Renal pelvis (tissue), 4 donors: ENCODE measurements around the gene TRPC4AP. TPM values are rescaled to one million over a fixed set of nuclear protein-coding genes. Genes with fewer than 3 reads are reported as not detected.
"Not testable (repeated sequence)": the region's sequence is repeated elsewhere in the genome, so short reads cannot be mapped to it uniquely, and the experiment has no call there.

Source experiments
- DNase-seq: peaks from one replicate; pipeline ENCODE4 v3.0.0-alpha.2; 2013
- polyA plus RNA-seq, 3 donors: library from polyadenylated mRNA; unstranded; fragments of 120-200 nt; gene quantifications; one replicate each; pipeline ENCODE4 v1.2.1, GENCODE V29; 2013; ENCODE audit not compliant: insufficient read length in 3 of 3

The TRPC4AP gene
- polyA plus RNA-seq, 3 donors, result 63.0 to 70.7 (median 70.1) TPM

DNA sequence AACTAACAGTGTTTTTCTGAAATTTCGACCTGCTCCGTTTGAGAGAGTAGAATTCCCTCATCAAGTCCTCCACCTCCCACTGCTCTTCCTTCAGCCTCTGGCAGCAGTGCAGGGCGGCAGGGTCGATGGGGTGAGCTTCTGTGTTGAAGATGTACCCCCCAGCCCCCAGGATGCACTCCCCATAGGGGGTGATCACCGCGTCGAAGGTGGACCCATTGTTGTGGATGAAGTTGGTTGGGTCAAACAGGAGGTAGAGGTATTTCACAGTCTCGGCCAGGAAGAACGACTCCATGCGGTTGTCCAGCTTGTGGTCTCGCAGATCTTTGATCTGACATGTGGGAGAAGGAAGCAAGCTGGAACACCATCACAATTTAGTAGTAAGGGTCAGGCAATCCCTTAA, 23.0 kb upstream of the TRPC4AP start:
- DNase-seq, result no peak

GRCh38 chr20:35112276-35112675, 19.7 kb upstream of the TRPC4AP start:
- not testable (repeated sequence) for DNase-seq

- no peak for DNase-seq
Observed at GRCh38 chr20:35111141-35111888, 18.7 kb upstream of the TRPC4AP start.

DNA sequence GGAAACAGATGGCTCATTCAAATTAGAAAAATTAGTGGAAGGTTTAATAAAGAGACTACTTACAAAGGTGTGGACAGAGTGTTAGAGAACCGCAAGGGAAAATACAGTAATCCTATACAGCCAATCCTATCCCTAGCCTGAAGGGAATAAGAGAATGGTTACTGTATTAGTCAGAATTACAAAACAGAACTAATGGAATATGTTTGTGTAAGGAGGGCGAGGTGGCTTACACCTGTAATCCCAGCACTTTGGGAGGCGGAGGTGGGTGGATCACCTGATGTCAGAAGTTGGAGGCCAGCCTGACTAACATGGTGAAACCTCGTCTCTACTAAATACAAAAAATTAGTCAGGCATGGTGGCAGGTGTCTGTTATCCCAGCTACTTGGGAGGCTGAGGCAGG, 16.3 kb upstream of the TRPC4AP start:
- no peak for DNase-seq

DNA sequence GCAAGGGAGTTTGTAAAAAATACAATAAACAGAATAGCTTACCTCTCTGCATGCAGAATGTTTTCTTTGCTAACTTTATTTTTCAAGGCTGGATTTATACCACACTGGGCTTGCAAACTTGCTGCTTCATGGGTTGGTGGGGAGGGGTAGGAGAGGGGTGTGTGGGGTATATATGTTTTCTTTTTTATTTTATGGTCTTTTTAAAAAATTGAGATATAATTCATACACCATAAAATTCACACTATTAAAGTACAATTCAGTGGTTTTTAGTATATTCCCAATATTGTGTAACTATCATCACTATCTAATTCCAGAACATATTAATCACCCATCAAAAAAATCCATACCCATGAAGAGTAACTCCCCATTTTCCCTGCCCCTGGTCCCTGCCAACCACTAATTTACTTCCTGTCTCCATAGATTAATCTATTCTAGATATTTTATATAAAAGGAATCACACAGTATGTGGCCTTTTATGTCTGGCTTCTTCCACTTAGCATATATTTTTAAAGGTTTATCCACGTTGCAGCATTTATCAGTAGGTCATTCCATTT, 14.3 kb upstream of the TRPC4AP start:
- DNase-seq, result no peak

- DNase-seq, result no peak
Observed at GRCh38 chr20:35104685-35105295, 12.2 kb upstream of the TRPC4AP start.

GRCh38 chr20:35101620-35102019, 9.0 kb upstream of the TRPC4AP start:
- DNase-seq, result no peak

DNA sequence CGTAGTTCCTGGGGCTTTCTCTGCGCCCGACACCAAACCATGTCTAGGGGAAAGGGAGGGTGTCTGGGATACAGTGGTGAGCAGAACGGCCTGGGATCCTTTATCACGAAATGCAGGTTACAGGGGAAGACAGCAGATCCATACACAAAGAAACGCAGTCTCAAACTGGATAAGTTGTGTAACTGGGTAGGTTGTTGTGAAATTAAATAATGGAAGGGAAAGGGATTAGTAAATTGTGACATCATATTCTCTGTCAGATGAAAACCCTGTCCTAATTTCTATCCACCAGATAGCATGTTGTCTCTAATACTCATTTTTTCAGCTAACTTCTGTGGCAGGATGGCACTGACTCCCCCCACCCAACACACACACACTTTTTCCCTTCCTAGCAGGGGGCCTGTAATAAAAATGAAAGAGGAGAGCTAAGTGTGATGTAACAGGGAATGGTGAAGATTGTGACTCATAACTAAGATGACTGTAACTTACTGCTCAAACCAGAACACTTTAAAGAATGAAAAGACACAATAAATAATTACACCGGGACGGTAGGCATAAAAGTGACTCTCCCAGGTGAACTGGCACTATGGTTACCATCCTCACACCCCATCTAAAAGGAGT, 769 bp upstream of the TRPC4AP start:
- no peak for DNase-seq

DNA sequence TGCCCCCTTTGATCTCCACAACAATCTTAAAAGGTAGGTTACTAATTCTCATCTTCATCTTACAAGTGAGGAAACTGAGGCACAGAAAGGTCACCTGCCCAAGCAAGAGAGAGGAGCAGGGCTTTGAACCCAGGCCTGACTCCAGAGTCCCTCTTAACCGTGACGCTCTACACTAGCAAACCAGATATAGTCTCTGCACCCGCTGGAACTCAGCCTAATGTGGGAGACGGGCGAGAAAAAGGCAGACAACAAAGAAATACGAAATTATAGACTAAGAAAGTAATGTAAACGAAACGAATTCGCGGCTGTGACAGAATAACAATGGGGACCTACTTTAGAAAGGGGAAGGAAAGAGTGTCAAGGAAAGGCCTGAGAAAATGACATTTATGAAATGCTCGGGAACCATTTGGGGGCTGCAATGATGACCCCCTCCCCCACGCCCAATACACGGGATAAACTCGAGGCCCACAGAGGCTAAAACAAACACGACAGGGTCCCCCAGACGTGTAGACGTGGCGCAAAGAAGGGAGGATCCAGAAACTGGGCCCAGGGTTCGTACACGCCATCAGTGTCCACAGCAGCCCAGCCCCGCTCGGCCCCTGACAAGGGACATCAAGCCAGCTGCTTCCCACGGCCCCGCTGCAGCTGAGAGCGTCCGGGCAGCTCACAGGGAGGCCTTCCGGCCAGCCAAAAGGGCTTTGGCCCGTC, 637 bp downstream of the TRPC4AP start:
- DNase-seq, result no peak

GRCh38 chr20:35088231-35089145, 4.1 kb downstream of the TRPC4AP start:
- no peak for DNase-seq

DNA sequence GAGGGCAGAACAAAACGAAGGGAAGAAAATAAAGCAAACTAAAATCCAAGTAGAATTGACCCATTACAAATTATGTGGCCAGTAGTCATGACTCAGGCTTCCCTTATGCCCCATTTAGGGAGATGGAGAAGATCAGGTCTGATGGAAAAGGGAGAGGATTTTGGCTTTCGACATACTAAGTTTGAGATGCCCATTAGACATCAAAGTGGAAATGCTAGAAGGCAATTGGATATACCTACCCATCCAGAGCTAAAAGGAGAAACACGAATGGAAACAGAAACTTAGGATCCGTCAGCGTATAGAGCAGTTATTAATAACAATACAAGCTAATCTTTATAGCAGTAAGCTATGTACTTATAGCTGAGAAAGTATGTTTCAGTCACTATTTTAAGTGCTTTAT, 4.8 kb downstream of the TRPC4AP start:
- DNase-seq, result no peak

- DNase-seq, result no peak
Observed at GRCh38 chr20:35087355-35087754, 5.3 kb downstream of the TRPC4AP start.

DNA sequence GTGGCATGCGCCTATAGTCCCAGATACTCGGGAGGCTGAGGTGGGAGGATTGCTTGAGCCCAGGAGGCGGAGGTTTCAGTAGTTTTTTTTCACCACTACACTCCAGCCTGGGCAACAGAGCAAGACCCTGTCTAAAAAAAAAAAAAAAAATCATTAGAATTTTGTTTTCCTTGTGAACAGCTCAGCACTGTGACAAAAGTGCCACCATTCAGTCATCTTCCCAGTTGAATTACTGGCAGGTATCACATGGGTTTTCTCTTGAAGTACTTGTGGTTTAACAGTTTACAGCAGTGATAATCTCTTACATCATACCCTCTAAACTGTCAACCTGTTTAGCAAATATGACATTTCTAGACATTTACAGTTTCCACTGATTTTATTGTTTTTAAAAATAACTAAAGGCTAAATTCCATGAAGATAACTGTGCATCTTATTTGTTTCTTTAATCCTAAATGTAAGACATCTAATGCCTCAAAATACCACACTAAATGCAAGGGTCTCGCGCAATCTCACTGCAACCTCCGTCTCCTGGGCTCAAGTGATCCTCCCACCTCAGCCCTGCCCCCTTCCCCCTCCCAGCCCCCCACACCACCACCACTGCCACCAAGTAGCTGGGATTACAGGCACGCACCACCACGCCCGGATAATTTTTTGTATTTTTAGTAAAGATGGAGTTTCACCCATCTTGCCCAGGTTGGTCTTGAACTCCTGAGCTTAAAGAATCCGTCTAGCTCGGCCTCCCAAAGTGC, 7.0 kb downstream of the TRPC4AP start:
- DNase-seq, result no peak

- no peak for DNase-seq
Observed at GRCh38 chr20:35084998-35085397, 7.6 kb downstream of the TRPC4AP start.

GRCh38 chr20:35080348-35080642, 12.3 kb downstream of the TRPC4AP start:
- DNase-seq, result not testable (repeated sequence)

- DNase-seq, result no peak
Observed at GRCh38 chr20:35079472-35080347, 12.9 kb downstream of the TRPC4AP start.

- no peak for DNase-seq
Observed at GRCh38 chr20:35077872-35078271, 14.7 kb downstream of the TRPC4AP start.

GRCh38 chr20:35077341-35077740, 15.3 kb downstream of the TRPC4AP start:
- no peak for DNase-seq

DNA sequence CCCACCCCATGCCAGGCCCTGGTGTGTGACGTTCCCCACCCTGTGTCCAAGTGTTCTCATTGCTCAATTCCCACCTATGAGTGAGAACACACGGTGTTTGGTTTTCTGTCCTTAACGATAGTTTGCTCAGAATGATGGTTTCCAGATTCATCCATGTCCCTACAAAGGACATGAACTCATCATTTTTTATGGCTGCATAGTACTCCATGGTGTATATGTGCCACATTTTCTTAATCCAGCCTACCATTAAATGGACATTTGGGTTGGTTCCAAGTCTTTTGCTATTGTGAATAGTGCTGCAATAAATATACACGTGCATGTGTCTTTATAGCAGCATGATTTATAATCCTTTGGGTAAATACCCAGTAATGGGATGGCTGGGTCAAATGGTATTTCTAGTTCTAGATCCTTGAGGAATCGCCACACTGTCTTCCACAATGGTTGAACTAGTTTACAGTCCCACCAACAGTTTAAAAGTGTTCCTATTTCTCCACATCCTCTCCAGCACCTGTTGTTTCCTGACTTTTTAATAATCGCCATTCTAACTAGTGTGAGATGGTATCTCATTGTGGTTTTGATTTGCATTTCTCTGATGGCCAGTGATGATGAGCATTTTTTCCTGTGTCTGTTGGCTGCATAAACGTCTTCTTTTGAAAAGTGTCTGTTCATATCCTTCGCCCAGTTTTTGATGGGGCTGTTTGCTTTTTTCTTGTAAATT, 21.0 kb downstream of the TRPC4AP start:
- DNase-seq, result not testable (repeated sequence)
